Measurements from ENCODE around the gene SKAP2. TPM values are rescaled to one million over a fixed set of nuclear protein-coding genes. Genes with fewer than 3 reads are reported as not detected.

The SKAP2 gene
- total and polyA plus RNA-seq, 2 of the 4 experiments (the other 2 are of a cell fraction) = 5.7 to 7.4 TPM

GRCh38 chr7:26858735-26859134, 5.7 kb downstream of the SKAP2 start:
- WGBS, 2 experiments (ENCODE audit: extremely low coverage in 2 of 2, insufficient read length in 1 of 2) = no CpG with 5 or more reads among the region's 3 CpGs
- Histone ChIP-seq H2AK9ac (replicated peaks; ENCODE audit: low read depth, low read length, poor library complexity) (no peak overlapping the region), H4K8ac (ENCODE audit: low read depth in 2 of 2, low read length in 2 of 2) (peak overlapping the region in 1 of 2 experiments; percentile 39; a peak in 1 of 4 replicates), H3K9me1 (ENCODE audit: insufficient read depth, low read length) (no peaks in the 10 kb centered on the region), H2BK15ac (ENCODE audit: low read depth, low read length) (0 out of 3 replicates have a peak overlapping the region, but pooled peaks have one; percentile 7), H3K4me2 (ENCODE audit: low read depth, low read length) (peak overlapping the region; percentile 94), H2BK5ac (ENCODE audit: low read depth, low read length, poor library complexity, severe bottlenecking) (no peak overlapping the region), H3K9me3 (ENCODE audit: control insufficient read depth, insufficient read depth, low read length) (no peaks in the 10 kb centered on the region), H3K18ac (ENCODE audit: low read depth, low read length) (no peak overlapping the region), H3K23ac (ENCODE audit: low read depth, low read length) (peak overlapping the region; percentile 42; the same call in 1 of the 2 replicates), H3K79me1 (ENCODE audit: low read depth in 1 of 2, low read length in 2 of 2) (peaks cover 5 to 28% of the 10 kb centered on the region in 2 experiments; a peak in 3 of 4 replicates), H3K56ac (ENCODE audit: extremely low read depth, insufficient read depth, low read length) (no peak overlapping the region), H3K14ac (replicated peaks; ENCODE audit: low read depth, low read length) (peak overlapping the region; percentile 21; the same call in 1 of the 2 replicates), H3K36me3 (ENCODE audit: control insufficient read depth, insufficient read depth, low read length) (no peaks in the 10 kb centered on the region), H2BK20ac (ENCODE audit: low read depth, low read length) (no peak overlapping the region), H3K4me1 (ENCODE audit: control insufficient read depth, insufficient read depth, low read length) (no peaks in the 10 kb centered on the region; the same call in 1 of the 2 replicates), H3K27me3 (ENCODE audit: control insufficient read depth, insufficient read depth, low read length) (no peaks in the 10 kb centered on the region), H4K5ac (ENCODE audit: low read depth, low read length) (no peak overlapping the region), H4K20me1 (ENCODE audit: insufficient read depth, low read length) (no peaks in the 10 kb centered on the region), H2BK120ac (ENCODE audit: low read depth, low read length) (no peak overlapping the region), H3K4me3 (ENCODE audit: insufficient read depth, low read depth, low read length) (no peak overlapping the region), H3K9ac (ENCODE audit: low read depth, low read length) (peak overlapping the region; percentile 25; the same call in 1 of the 2 replicates), H4K91ac (ENCODE audit: insufficient read depth, low read depth, low read length) (no peak overlapping the region), H2AFZ (replicated peaks; ENCODE audit: low read length, poor library complexity) (no peak overlapping the region), H3K4ac (ENCODE audit: low read depth, low read length) (peak overlapping the region; percentile 3; the same call in 1 of the 2 replicates), H2AK5ac (ENCODE audit: low read depth, low read length) (peak overlapping the region; percentile 54; the same call in 1 of the 2 replicates), H3K27ac (ENCODE audit: insufficient read depth, low read length) (no peak overlapping the region)
- DNase-seq = no peak
- in situ Hi-C loops (cut with MboI; ENCODE audit: low sequenced_read_pairs) (loop anchor here (5.0 to 25.0 kb wide), 4 partner anchors 244 to 1004 kb away; partner anchors contain the start of genes CBX3, HNRNPA2B1, HOXA2 and HOXA5), intact Hi-C loops (cut with micrococcal nuclease) (loop anchor here (10.0 kb wide), 1 partner anchor 994 kb away; no protein-coding TSS in a partner anchor), dilution Hi-C loops (cut with HindIII; ENCODE audit: low sequenced_read_pairs, unreplicated experiment) (no loop called here)
- BruUV-seq (replicated peaks) = no TSS peak
- ChIA-PET POLR2A (ENCODE audit: unreplicated experiment) (no interaction called here), CTCF (interaction anchor here (0.6 to 0.8 kb wide), 2 partner anchors 150 to 283 kb away, joined by 3 read pairs; no protein-coding TSS in a partner anchor)
- no peak for ATAC-seq (ENCODE audit: low read depth)
- TF ChIP-seq MXI1 (IDR thresholded peaks at IDR 0.05; ENCODE audit: borderline replicate concordance, low read depth, low read length) = no peak
- no peak for TF ChIP-seq SMC3 (IDR thresholded peaks at IDR 0.05; ENCODE audit: low read depth, low read length)
- no peak for TF ChIP-seq RFX5 (IDR thresholded peaks at IDR 0.05; ENCODE audit: low read depth, low read length)
